ENCODE measurements around the gene TEK. TPM values are rescaled to one million over a fixed set of nuclear protein-coding genes. Genes with fewer than 3 reads are reported as not detected.

Gene TEK
- total RNA-seq, 1 donor from 2014 or later = 21.7 TPM

GRCh38 chr9:27202056-27202455 is 93.0 kb downstream of the TEK start:
- no peak for DNase-seq
- Histone ChIP-seq H3K9me3 (replicated peaks) (no peaks in the 10 kb centered on the region), H3K36me3 (peaks cover 26% of the 10 kb centered on the region), H3K27ac (replicated peaks) (no peak overlapping the region), H3K27me3 (ENCODE audit: low read depth) (no peaks in the 10 kb centered on the region), H3K4me3 (no peak overlapping the region), H3K4me1 (peaks cover 7% of the 10 kb centered on the region)
- TF ChIP-seq, protein P1, sequence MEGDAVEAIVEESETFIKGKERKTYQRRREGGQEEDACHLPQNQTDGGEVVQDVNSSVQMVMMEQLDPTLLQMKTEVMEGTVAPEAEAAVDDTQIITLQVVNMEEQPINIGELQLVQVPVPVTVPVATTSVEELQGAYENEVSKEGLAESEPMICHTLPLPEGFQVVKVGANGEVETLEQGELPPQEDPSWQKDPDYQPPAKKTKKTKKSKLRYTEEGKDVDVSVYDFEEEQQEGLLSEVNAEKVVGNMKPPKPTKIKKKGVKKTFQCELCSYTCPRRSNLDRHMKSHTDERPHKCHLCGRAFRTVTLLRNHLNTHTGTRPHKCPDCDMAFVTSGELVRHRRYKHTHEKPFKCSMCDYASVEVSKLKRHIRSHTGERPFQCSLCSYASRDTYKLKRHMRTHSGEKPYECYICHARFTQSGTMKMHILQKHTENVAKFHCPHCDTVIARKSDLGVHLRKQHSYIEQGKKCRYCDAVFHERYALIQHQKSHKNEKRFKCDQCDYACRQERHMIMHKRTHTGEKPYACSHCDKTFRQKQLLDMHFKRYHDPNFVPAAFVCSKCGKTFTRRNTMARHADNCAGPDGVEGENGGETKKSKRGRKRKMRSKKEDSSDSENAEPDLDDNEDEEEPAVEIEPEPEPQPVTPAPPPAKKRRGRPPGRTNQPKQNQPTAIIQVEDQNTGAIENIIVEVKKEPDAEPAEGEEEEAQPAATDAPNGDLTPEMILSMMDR (IDR thresholded peaks at IDR 0.05; ENCODE audit: borderline replicate concordance) = no peak
- intact Hi-C loops (cut with micrococcal nuclease) = loop anchor here (5.0 kb wide), 1 partner anchor 50 kb away; no protein-coding TSS in a partner anchor

DNA sequence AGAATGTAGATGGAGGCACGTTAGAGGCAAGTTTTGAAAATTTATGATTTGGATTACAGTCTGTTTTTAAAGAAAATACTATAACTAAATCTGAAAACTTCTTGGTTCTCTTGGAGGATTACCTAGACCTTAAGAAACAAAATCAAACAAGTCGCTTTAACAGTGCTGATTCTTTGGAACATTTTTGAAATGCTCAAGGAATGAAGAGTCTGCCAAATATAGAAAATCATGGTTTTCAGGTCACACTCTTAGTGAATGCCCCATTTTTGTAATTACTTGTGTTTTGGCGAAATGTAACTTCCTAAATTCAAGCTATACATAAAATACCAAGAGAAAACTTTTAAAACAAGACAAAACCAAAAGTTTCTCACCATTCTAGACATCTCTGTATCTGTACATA is 94.8 kb downstream of the TEK start:
- DNase-seq = no peak
- Histone ChIP-seq H3K27me3 (ENCODE audit: low read depth) (no peaks in the 10 kb centered on the region), H3K9me3 (replicated peaks) (no peaks in the 10 kb centered on the region), H3K4me1 (peaks cover 7% of the 10 kb centered on the region), H3K36me3 (peaks cover 19% of the 10 kb centered on the region), H3K27ac (replicated peaks) (no peak overlapping the region), H3K4me3 (no peak overlapping the region)
- TF ChIP-seq, protein P1 (IDR thresholded peaks at IDR 0.05; ENCODE audit: borderline replicate concordance) = no peak
- intact Hi-C loops (cut with micrococcal nuclease) = loop anchor here (5.0 kb wide), 1 partner anchor 51 kb away; no protein-coding TSS in a partner anchor

DNA sequence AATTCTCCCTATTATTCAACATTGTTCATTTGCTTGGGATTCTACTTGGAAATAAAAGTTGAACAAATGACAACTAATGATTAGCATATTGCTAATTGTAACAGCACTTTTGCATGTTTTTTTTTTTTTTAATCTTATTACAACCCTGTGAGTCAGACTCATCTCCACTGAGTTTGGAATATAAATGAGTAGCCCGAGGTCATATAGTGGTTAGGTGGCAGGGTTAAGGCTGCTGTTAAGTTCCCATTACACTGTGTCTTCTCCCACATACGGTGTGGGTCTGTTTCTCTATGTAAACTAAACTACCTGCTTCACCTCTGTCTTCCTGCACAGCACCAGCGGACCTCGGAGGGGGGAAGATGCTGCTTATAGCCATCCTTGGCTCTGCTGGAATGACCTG is 95.6 kb downstream of the TEK start:
- no peak overlapping the region for H3K27ac ChIP-seq (replicated peaks)
- H3K4me1 ChIP-seq = peaks cover 7% of the 10 kb centered on the region
- intact Hi-C loops (cut with micrococcal nuclease) = loop anchor here (5.0 kb wide), 1 partner anchor 52 kb away; no protein-coding TSS in a partner anchor
- no peaks in the 10 kb centered on the region for H3K9me3 ChIP-seq (replicated peaks)
- H3K4me3 ChIP-seq = no peak overlapping the region
- H3K27me3 ChIP-seq (ENCODE audit: low read depth) = no peaks in the 10 kb centered on the region
- H3K36me3 ChIP-seq = peaks cover 17% of the 10 kb centered on the region
- TF ChIP-seq, protein P1 (IDR thresholded peaks at IDR 0.05; ENCODE audit: borderline replicate concordance) = no peak
- DNase-seq = no peak

DNA sequence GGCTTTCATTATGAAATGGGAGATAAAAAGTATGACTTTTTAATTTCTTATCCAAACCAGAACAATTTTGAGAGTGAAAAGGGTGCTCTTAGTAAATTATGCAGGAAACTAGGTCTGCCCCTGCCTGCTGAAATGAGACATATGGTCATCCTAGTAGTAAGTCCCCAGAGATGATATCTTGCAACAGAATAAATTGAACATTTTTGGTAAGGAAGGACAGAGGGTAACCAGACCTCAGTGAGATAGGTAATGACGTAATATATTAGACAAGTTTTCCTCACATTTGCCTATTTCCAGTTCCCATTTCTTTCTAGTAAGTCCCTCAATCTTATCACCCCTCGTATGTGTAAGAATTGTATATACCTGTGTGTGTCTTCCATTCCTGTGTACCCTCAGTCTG is 96.2 kb downstream of the TEK start:
- intact Hi-C loops (cut with micrococcal nuclease) = no loop called here

DNA sequence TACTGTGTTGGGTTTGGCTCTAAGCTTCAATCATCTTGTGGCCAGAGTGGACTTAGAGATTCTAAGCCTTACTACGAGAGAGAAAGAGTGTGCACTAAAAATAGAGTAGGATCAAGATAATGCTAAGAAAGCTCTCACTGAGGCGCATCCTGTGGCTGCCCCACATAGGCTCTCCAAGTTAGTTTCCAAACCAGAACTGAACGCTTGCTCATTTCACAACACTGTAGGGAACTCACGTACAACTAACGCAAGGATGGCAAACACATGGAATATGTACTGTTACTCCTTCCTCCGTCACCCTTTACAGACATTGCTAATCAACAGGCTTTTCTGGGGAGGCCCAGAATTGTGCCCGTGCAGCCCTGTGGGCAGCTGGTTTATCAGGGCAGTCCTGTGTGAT is 97.0 kb downstream of the TEK start:
- Histone ChIP-seq H3K4me1 (peaks cover 7% of the 10 kb centered on the region), H3K4me3 (no peak overlapping the region), H3K36me3 (peaks cover 17% of the 10 kb centered on the region), H3K27ac (replicated peaks) (no peak overlapping the region), H3K9me3 (replicated peaks) (no peaks in the 10 kb centered on the region), H3K27me3 (ENCODE audit: low read depth) (no peaks in the 10 kb centered on the region)
- DNase-seq = no peak
- intact Hi-C loops (cut with micrococcal nuclease) = no loop called here
- TF ChIP-seq, protein P1 (IDR thresholded peaks at IDR 0.05; ENCODE audit: borderline replicate concordance) = no peak

More for the DNA sequence above, 96.2 kb downstream of the TEK start:
- H3K9me3 ChIP-seq (replicated peaks) = no peaks in the 10 kb centered on the region
- no peak overlapping the region for H3K4me3 ChIP-seq
- peaks cover 7% of the 10 kb centered on the region for H3K4me1 ChIP-seq
- no peak overlapping the region for H3K27ac ChIP-seq (replicated peaks)
- peaks cover 17% of the 10 kb centered on the region for H3K36me3 ChIP-seq
- TF ChIP-seq, protein P1 (IDR thresholded peaks at IDR 0.05; ENCODE audit: borderline replicate concordance) = no peak
- no peak for DNase-seq
- no peaks in the 10 kb centered on the region for H3K27me3 ChIP-seq (ENCODE audit: low read depth)
